GM19324 (cell line): ENCODE measurements around the gene AFG1L.
"Not testable (repeated sequence)": the region's sequence is repeated elsewhere in the genome, so short reads cannot be mapped to it uniquely, and the experiment has no call there.

ENCODE experiments used
- ATAC-seq: cut with Tn5 transposase; IDR thresholded peaks from one replicate; pipeline ENCODE4 v1.9.1; 2021; ENCODE audit warnings: mild to moderate bottlenecking, moderate library complexity; ENCODE audit not compliant: unreplicated experiment, low FRiP score

Gene AFG1L

GRCh38 chr6:108448481-108448880 is 153.6 kb downstream of the AFG1L start:
- no peak for ATAC-seq

GRCh38 chr6:108449717-108450116 is 154.9 kb downstream of the AFG1L start:
- not testable (repeated sequence) for ATAC-seq

- no peak for ATAC-seq
Observed at GRCh38 chr6:108451816-108452215, 157.0 kb downstream of the AFG1L start.

- ATAC-seq = no peak
Observed at GRCh38 chr6:108452711-108453195, 157.9 kb downstream of the AFG1L start.

- no peak for ATAC-seq
Observed at GRCh38 chr6:108453601-108454185, 158.8 kb downstream of the AFG1L start.

GRCh38 chr6:108454356-108454755 is 159.5 kb downstream of the AFG1L start:
- no peak for ATAC-seq

- no peak for ATAC-seq
Observed at GRCh38 chr6:108455688-108456087, 160.8 kb downstream of the AFG1L start.

- ATAC-seq = no peak
Observed at GRCh38 chr6:108463784-108464183, 168.9 kb downstream of the AFG1L start.

- no peak for ATAC-seq
Observed at GRCh38 chr6:108464418-108465097, 169.7 kb downstream of the AFG1L start.

- no peak for ATAC-seq
Observed at GRCh38 chr6:108465098-108465495, 170.2 kb downstream of the AFG1L start.

- no peak for ATAC-seq
Observed at GRCh38 chr6:108468346-108468745, 173.5 kb downstream of the AFG1L start.

- ATAC-seq = no peak
Observed at GRCh38 chr6:108469316-108469715, 174.5 kb downstream of the AFG1L start.

- no peak for ATAC-seq
Observed at GRCh38 chr6:108473197-108473596, 178.3 kb downstream of the AFG1L start.

- ATAC-seq = no peak
Observed at GRCh38 chr6:108476376-108476775, 181.5 kb downstream of the AFG1L start.

- ATAC-seq = no peak
Observed at GRCh38 chr6:108476847-108477430, 182.1 kb downstream of the AFG1L start.

- no peak for ATAC-seq
Observed at GRCh38 chr6:108482559-108482958, 187.7 kb downstream of the AFG1L start.

- no peak for ATAC-seq
Observed at GRCh38 chr6:108484016-108484415, 189.2 kb downstream of the AFG1L start.

GRCh38 chr6:108489699-108490098 is 194.8 kb downstream of the AFG1L start:
- no peak for ATAC-seq

GRCh38 chr6:108492131-108492766 is 197.4 kb downstream of the AFG1L start:
- ATAC-seq = no peak

GRCh38 chr6:108494434-108494833 is 199.6 kb downstream of the AFG1L start:
- ATAC-seq = no peak

GRCh38 chr6:108497883-108498282 is 203.0 kb downstream of the AFG1L start:
- no peak for ATAC-seq
